Muscle layer of duodenum (tissue), 2 donors: ENCODE results near the gene METTL5.
"Not testable (repeated sequence)": the region's sequence is repeated elsewhere in the genome, so short reads cannot be mapped to it uniquely, and the experiment has no call there.

Experiments
- H3K27ac ChIP-seq: one replicate; pipeline ENCODE4 v1.7.0; 2013; ENCODE audit warnings: mild to moderate bottlenecking, low read length
- H3K27me3 ChIP-seq: one replicate; pipeline ENCODE4 v1.7.0; 2013; ENCODE audit warnings: low read depth, mild to moderate bottlenecking, control low read depth, low read length
- H3K36me3 ChIP-seq, 2 donors: one replicate each; pipeline ENCODE4 v1.7.0; 2013; ENCODE audit warnings: low read length in 2 of 2, control low read depth in 1 of 2, mild to moderate bottlenecking in 1 of 2; ENCODE audit not compliant: insufficient read depth in 2 of 2, control insufficient read depth in 1 of 2
- H3K4me1 ChIP-seq, 2 donors: one replicate each; pipeline ENCODE4 v1.7.0; 2013; ENCODE audit warnings: low read length in 2 of 2, mild to moderate bottlenecking in 2 of 2, control low read depth in 1 of 2, moderate library complexity in 1 of 2; ENCODE audit not compliant: insufficient read depth in 2 of 2, control insufficient read depth in 1 of 2
- H3K4me3 ChIP-seq, 2 donors: one replicate each; pipeline ENCODE4 v1.7.0; 2013; ENCODE audit warnings: low read length in 2 of 2, low read depth in 1 of 2, mild to moderate bottlenecking in 1 of 2
- H3K9me3 ChIP-seq, 2 donors: one replicate each; pipeline ENCODE4 v1.7.0; 2013; ENCODE audit warnings: low read length in 2 of 2, control low read depth in 1 of 2, mild to moderate bottlenecking in 1 of 2; ENCODE audit not compliant: control insufficient read depth in 1 of 2
- donor health status: healthy.

METTL5 gene

DNA sequence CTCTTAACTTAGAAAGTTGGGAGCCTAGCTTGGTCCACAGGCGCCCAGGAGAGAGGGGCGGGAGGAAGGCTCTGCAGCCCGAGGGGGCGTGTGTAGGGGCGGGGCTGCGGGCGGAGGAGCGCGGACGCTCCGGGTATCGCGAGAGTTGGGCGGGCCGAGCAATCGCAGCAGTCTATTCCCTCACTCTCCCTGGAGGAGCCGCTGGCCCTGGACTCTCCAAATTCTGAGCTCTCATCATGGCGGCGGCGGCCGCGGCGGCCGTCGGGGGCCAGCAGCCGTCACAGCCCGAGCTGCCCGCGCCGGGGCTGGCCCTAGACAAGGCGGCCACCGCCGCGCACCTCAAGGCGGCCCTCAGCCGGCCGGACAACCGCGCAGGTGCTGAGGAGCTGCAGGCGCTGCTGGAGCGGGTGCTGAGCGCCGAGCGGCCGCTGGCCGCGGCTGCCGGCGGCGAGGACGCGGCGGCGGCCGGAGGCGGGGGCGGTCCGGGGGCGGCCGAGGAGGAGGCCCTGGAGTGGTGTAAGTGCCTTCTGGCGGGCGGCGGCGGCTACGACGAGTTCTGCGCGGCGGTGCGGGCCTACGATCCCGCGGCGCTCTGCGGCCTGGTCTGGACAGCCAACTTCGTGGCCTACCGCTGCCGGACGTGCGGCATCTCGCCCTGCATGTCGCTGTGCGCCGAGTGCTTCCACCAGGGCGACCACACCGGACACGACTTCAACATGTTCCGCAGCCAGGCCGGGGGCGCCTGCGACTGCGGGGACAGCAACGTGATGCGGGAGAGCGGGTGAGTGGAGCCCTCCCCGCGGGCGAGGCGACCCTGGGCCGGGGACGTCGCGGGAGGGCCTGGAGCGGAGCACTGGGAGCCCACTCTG, 2.8 kb upstream of the METTL5 start, which contains the start of gene UBR3:
UBR3 (plus strand) TSS at position 183 of the 869 bp plus-strand sequence; CDS start at position 237, 54 bp downstream.
- no peaks in the 10 kb centered on the region for H3K27me3 ChIP-seq
- H3K4me3 ChIP-seq: peak within 1 kb of the TSS; percentile 94
- H3K9me3 ChIP-seq: no peaks in the 10 kb centered on the region
- H3K36me3 ChIP-seq: no peaks in the 10 kb centered on the region
- H3K27ac ChIP-seq: peak within 1 kb of the TSS; percentile 67
- H3K4me1 ChIP-seq: peaks cover 17 to 46% of the 10 kb centered on the region in 2 donors

DNA sequence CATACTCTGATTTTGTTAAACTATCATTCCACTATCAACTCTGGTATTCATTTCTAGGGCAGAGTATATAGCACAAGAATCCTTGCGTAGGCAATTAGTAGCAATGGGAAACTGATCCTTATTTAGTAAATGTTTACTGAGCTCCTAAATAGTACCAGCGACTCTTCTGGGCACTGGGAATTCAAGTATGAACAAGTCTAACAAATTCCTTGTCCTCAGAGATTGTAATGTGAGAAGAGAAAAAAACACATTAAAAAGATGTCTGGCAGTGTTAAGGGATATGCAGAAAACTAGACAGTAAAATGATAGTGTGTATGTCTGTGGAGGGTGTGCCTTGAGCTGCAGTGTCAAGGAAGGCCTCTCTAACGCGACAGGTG, 721 bp downstream of the METTL5 start:
- no peaks in the 10 kb centered on the region for H3K36me3 ChIP-seq

DNA sequence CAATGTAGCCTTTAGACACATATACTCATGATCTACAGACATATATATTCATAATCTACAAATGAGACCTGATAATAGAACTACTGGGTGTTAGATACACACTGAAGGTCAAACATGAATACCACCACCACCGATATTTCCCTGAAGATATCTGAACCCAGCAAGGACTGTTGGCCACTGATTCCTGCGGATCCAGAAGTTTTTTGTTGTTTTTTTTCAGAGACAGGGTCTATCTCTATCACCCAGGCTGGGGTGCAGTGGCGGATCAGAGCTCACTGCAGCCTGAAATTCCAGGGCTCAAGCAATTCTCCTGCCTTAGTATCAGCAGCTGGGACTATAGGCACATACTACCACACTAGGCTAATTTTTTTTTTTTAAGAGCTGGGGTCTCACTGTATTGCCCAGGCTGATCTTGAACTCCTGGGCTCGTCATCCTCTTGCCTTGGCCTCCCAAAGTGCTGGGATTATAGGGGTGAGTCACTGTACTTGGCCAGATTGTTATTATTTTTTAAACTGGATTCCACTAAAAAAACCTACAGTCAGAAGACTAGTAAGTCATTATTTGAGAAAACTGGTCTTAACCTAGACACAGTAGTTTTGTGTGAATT, 1.8 kb downstream of the METTL5 start:
- Histone ChIP-seq H3K27me3 (no peaks in the 10 kb centered on the region), H3K27ac (no peak overlapping the region), H3K4me3 (peak overlapping the region in 1 of 2 donors; percentile 22), H3K36me3 (peaks cover 4 to 7% of the 10 kb centered on the region in 2 donors), H3K9me3 (no peaks in the 10 kb centered on the region), H3K4me1 (peaks cover 8 to 27% of the 10 kb centered on the region in 2 donors)

More for the DNA sequence above, 721 bp downstream of the METTL5 start:
- Histone ChIP-seq H3K27ac (peak overlapping the region; percentile 59), H3K4me3 (peak overlapping the region; percentile 84 to 96), H3K9me3 (no peaks in the 10 kb centered on the region), H3K27me3 (no peaks in the 10 kb centered on the region), H3K4me1 (peaks cover 9 to 31% of the 10 kb centered on the region in 2 donors)

DNA sequence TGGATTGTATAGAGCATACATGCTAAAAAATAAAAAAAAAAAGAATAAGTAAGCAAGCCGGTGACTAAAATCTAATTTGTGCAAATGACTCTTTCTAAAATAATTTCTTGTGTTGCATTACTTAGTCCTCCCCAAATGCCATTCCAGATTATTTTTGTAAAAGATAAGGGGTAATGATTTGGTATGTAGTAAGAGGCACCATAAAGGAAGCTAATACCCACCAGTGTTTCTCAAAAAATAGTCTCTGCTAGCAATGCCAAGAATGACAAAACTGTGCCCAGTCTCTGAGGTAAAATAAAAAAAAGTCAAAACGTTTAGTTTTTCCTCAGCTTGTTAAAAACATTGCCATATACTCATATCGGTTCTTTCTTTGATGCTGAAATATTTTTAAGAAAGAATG, 2.7 kb downstream of the METTL5 start:
- H3K36me3 ChIP-seq: peaks cover 8 to 10% of the 10 kb centered on the region in 2 donors
- H3K4me1 ChIP-seq: peaks cover 8 to 26% of the 10 kb centered on the region in 2 donors
- H3K27me3 ChIP-seq: no peaks in the 10 kb centered on the region
- H3K9me3 ChIP-seq: no peaks in the 10 kb centered on the region
- no peak overlapping the region for H3K27ac ChIP-seq
- H3K4me3 ChIP-seq: no peak overlapping the region

DNA sequence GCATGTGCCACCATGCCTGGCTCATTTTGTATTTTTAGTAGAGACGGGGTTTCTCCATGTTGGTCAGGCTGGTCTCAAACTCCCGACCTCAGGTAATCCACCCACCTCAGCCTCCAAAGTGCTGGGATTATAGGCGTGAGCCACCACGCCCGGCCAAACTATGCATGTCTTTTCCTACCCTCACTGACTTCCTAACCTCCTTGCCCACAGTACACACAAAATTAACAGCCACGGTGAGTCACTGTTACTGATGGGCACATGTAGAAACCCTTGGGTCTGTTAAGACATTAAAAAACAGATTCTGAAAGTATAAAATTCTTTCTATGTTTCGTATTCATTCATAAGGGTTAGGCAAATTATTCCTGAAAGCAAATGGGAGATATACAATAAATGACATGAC, 4.6 kb downstream of the METTL5 start:
- not testable (repeated sequence) for H3K27me3 ChIP-seq, H3K4me3 ChIP-seq, H3K27ac ChIP-seq, H3K9me3 ChIP-seq
- Histone ChIP-seq H3K36me3 (peaks cover 18 to 20% of the 10 kb centered on the region in 2 donors), H3K4me1 (peaks cover 7 to 20% of the 10 kb centered on the region in 2 donors)

DNA sequence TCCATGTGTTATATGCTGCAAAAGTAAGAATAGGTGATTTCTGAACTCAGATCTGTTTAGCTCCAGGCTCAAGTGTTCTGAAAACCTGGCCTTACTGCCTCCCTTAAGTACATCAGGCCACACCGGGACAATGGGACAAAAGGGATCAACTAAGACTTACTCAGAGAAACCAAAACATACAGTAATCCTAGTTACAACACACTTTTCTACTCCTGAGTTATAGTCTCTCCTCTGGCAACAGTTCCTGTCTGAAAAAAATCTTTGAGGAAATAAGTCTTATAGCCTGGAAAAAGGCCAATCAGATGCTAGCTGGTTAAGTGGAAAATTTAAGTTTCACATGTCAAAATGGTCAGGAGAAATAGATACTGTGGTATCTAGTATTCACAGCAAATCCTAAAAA, 5.6 kb downstream of the METTL5 start:
- no peak overlapping the region for H3K27ac ChIP-seq

DNA sequence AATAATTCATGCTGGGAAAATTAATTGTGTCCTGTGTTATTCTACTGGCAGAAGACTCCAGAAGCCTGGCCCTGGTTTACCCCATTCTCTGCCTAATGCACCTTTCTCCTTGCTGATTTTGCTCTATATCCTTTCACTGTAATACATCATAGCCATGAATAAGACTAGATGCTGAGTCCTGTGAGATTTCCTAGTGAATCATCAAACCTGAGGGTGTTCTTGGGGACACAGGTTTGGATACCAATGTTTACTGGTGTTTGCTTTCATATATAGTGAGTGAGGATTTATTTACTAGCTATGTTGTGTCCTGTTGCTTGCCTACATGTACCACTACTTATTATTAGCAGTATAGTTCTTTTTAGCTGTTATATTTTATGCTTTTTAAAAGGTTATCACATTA, 6.5 kb downstream of the METTL5 start:
- Histone ChIP-seq H3K27ac (no peak overlapping the region), H3K36me3 (peaks cover 20 to 23% of the 10 kb centered on the region in 2 donors), H3K27me3 (no peaks in the 10 kb centered on the region), H3K4me1 (peaks cover 4 to 9% of the 10 kb centered on the region in 2 donors), H3K4me3 (no peak overlapping the region), H3K9me3 (no peaks in the 10 kb centered on the region)

More for the DNA sequence above, 5.6 kb downstream of the METTL5 start:
- Histone ChIP-seq H3K4me3 (no peak overlapping the region), H3K27me3 (no peaks in the 10 kb centered on the region), H3K9me3 (no peaks in the 10 kb centered on the region), H3K36me3 (peaks cover 20 to 23% of the 10 kb centered on the region in 2 donors), H3K4me1 (peaks cover 4 to 17% of the 10 kb centered on the region in 2 donors)

DNA sequence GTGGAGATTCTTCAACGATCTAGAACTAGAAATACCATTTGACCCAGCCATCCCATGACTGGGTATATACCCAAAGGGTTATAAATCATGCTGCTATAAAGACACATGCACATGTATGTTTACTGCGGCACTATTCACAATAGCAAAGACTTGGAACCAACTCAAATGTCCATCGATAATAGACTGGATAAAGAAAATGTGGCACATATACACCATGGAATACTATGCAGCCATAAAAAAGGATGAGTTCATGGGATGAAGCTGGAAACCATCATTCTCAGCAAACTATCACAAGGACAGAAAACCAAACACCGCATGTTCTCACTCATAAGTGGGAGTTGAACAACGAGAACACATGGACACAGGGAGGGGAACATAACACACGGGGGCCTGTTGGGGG, 7.3 kb downstream of the METTL5 start:
- not testable (repeated sequence) for H3K4me3 ChIP-seq, H3K27ac ChIP-seq, H3K4me1 ChIP-seq, H3K27me3 ChIP-seq, H3K9me3 ChIP-seq
- H3K36me3 ChIP-seq: peaks cover 23 to 25% of the 10 kb centered on the region in 2 donors

DNA sequence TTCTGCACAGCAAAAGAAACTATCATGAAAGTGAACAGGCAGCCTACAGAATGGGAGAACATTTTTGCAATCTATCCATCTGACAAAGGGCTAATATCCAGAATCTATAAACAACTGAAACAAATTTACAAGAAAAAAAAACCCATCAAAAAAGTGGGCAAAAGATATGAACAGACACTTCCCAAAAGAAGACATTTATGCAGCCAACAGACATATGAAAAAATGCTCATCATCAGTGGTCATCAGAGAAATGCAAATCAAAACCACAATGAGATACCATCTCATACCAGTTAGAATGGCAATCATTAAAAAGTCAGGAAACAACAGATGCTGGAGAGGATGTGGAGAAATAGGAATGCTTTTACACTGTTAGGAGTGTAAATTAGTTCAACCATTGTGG, 7.7 kb downstream of the METTL5 start:
- H3K4me1 ChIP-seq, H3K9me3 ChIP-seq, H3K4me3 ChIP-seq, H3K27ac ChIP-seq, H3K27me3 ChIP-seq: not testable (repeated sequence)
- peaks cover 27 to 30% of the 10 kb centered on the region in 2 donors for H3K36me3 ChIP-seq

DNA sequence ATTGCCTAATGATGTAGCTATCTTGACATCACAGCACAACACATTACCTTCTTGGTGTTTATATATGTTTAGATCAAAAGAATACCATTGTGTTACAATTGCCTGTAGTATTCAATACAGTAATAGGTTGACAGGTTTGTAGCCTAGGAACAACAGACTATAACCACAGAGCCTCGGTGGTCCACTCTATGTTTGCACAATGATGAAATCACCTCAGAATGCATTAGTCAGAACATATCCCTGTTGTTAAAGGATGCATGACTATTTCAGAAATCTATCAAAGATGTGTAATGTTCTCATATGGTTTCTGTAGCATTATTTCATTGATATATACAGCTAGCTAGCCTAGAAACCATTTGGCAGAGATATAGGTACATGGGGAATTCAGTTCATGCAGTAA, 8.9 kb downstream of the METTL5 start:
- no peak overlapping the region for H3K27ac ChIP-seq
- peaks cover 36 to 40% of the 10 kb centered on the region in 2 donors for H3K36me3 ChIP-seq
- H3K4me3 ChIP-seq: no peak overlapping the region
- no peaks in the 10 kb centered on the region for H3K4me1 ChIP-seq
- no peaks in the 10 kb centered on the region for H3K27me3 ChIP-seq
- H3K9me3 ChIP-seq: no peaks in the 10 kb centered on the region

DNA sequence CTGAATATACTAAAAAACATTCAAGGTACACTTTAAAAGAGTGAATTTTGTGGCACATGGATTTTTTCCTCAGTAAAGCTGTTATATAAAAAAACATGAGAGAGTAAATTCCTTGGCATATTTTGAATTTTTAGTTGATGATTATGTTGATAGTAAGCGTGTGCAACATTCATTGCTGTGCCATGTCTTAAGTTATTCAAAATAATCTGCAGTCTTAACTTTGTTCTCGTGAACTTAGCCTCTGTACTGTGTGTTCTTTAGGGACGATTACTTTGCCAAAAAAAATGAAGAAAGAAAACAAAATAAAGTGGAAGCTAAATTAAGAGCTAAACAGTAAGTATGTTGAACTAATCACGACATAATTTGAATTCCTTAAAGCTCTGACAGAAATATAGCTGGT, 16.5 kb downstream of the METTL5 start:
- Histone ChIP-seq H3K4me1 (peaks cover 0 to 7% of the 10 kb centered on the region in 2 donors), H3K9me3 (no peaks in the 10 kb centered on the region), H3K27me3 (no peaks in the 10 kb centered on the region), H3K27ac (no peak overlapping the region), H3K36me3 (peaks cover 40 to 55% of the 10 kb centered on the region in 2 donors), H3K4me3 (no peak overlapping the region)
